DMS 273 (cell line): Measurements from ENCODE around the gene TRIM14.

Source experiments
- DNase-seq: peaks from one replicate; lab custom pipeline; 2025; ENCODE audit not compliant: unreplicated experiment; lab: John Stamatoyannopoulos, UW

The TRIM14 gene, protein sequence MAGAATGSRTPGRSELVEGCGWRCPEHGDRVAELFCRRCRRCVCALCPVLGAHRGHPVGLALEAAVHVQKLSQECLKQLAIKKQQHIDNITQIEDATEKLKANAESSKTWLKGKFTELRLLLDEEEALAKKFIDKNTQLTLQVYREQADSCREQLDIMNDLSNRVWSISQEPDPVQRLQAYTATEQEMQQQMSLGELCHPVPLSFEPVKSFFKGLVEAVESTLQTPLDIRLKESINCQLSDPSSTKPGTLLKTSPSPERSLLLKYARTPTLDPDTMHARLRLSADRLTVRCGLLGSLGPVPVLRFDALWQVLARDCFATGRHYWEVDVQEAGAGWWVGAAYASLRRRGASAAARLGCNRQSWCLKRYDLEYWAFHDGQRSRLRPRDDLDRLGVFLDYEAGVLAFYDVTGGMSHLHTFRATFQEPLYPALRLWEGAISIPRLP

DNA sequence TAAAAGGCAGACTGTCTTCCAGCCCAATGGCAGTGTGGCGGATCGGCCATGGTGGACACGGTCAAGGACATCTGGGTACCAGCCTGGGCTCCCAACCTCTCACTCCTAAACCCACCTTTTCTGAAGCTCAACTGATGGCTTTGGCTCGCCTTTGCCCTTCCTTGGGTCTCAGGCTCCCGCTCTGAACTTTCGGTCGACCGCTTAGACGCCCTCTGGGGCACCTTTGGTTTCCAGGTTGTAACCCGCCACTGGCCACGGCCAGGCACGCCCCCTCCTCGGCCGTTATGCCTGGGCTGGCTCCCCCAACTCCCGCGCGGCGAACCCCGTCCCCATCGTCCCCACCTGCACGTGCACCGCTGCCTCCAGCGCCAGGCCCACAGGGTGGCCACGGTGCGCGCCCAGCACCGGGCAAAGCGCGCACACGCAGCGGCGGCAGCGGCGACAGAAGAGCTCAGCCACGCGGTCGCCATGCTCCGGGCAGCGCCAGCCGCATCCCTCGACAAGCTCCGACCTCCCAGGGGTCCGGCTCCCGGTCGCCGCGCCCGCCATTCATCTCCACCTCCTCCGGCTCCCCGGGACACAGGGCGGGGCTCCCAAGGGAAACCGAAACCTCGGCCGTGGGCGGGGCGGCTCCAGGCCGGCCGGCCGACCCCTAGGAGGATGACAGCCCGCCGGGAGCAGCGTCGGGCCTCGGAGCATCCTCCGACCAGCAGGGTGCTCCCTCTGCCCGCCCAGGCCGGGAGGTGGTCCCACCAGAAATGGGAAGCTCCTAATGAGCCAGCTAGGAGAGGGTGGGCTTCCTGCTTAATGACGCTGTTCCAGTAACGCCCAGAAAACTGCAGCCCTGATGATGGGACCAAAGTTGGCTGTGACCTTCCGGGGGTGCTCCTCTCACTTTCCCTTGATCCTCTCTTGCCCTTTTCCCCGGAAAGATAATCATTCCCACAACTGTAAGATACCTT is at the start of gene TRIM14:
Gene TRIM14 (minus strand): TSS at position 583 of the 962 bp plus-strand sequence. CDS start 34 bp downstream, at position 549.
- DNase-seq: peak; percentile 82

DNA sequence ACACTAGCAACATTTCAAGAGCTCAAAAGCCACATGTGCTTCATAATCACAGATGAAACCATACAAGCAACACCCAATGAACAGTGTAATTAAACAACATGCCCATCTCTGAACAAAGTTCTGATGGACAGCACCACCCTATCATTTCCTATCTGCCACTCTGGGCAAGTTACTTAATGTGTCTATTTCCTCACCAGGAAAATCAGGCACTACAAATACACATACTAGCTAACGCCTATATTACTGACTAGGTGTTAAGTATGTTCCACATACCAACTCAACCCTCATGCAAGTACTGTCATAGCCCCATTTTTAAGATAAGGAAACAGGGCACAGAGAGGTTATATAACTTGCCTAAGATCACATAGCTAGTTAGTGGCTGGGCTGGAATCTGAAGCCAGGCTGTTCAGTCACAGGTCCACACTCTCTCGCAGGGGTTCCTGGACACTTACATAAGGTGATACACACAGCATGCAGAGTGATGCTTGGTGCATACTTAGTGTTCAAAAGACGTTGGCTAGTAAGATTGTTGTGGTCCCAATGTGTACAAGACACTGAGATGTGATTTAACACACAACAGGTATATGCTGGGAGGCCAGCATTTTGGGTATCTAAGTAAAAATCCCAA is 49.2 kb upstream of the TRIM14 start:
- no peak for DNase-seq

DNA sequence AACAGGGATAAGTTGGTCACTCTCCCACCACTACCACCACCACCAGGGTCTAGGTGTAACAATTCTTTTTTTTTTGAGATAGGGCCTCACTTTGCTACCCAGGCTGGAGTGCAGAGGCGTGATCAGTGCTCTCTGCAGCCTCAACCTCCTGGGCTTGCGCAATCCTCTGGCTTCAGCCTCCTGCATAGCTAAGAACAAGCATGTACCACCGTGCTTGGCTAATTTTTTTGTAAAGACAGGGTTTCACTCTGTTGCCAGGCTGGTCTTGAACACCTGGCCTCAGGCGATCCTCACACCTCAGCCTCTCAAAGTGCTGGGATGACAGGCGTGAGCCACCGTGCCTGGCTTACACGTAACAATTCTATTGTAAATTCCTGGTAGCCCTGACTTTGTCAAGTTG is 45.9 kb upstream of the TRIM14 start:
- DNase-seq: no peak

DNA sequence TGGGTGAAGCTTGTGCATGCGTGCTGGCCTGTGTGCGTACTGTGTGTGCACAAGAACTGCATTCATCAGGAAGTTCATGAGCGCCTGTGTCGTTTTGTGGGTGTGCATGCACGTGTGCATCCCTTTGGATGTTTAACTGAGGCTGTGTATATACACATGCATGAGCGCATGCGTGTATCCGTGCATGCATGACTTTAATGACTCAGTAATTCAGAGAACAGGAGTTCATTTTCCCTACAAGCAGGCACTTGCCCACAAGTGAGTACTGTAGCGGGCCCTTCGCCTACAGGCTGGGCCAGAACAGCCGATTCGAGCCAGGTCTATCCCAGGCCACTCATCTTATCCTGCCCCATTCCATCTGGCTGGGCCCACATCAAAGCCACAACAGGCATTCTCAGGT is 43.6 kb upstream of the TRIM14 start:
- DNase-seq: peak; percentile 15

DNA sequence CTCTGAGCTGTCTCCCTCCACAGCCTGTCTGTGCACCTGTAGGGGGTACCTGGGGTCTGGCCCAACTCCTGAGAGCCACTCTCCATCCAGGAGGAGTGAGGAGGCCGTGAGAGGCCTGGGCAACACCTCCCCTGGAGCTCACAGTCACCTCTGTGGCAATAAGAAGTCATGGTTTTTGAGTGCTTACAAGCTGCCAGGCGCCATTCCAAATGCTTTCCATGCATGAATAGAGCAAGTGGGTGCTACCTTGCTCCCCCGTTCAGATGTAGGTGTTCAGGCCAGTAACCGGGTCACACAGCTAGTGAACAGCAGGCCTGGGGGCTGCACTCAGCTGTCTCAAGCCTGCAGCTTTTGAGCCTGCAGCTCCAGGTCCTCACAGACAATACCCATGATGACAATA is 42.8 kb upstream of the TRIM14 start:
- no peak for DNase-seq

DNA sequence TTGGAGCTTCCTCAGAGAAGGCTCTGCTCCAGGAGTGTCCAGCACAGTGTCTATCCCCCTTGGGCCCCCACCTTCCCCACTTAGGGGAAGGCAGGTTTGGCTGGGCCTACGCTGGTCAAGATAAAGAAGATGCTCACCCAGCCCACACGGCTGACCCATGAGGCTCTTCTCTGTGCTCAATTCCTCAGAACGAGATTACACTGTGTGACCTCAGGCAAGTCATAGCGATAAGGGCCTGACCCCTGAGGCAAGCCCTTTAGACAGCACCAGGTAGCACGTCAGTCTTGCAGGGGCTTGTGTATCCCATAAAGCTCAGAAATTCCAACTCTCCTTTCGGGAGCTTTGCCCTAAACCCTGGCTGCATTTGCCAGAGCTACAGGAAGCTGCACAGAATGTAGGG is 40.8 kb upstream of the TRIM14 start:
- no peak for DNase-seq

DNA sequence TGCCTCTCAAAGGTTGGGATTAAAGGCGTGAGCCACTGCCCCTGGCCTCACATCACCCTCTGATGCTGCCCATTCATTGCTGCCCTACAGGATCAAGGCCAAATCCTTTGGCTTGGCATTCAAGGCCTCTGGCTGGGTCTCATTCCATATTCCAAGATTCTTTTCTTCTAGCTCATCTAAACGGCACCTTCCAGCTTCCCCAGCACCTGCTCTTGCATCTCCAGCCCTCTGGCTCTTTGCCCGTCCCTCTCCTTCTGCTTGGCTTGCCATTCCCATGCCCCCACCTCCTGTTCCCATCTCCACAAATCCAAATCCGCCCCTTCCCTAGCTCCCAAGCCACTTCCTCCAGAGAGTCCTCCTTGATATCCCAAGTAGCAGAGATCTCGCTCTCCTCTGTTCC is 40.3 kb upstream of the TRIM14 start:
- no peak for DNase-seq

DNA sequence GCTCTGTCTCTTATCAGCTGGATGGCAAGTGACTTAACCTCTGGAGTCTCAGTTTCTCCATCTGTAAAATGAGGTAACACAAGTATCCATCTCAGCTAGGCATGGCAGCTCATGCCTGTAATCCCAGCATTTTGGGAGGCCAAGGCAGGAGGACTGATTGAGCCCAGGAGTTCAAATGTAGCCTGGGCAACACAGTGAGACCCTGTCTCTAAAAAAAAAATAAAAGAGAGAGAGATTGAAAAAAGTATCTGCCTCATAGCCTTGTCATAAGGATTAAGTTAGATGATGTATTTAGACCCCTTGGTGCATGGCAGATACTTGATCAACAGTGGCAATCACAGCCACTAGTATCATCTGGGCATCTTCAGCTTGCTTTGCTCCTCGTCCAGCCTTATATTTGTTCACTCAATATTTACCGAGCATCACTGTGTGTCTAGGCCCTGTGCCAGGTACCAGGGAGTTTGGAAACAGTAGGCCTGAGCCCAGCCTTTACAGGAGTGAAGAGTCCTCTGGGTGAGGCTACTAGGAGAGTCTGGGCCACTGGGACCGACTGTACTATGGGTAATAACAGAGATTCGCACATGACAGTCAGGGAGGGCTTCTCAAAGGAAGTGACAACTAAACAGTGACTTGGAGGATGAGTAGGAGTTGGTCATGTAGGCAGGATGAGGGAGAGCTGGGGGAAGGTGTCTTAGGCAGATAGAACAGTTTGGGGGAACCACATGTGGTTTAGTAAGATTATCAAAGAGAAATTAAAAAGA is 39.2 kb upstream of the TRIM14 start:
- no peak for DNase-seq

DNA sequence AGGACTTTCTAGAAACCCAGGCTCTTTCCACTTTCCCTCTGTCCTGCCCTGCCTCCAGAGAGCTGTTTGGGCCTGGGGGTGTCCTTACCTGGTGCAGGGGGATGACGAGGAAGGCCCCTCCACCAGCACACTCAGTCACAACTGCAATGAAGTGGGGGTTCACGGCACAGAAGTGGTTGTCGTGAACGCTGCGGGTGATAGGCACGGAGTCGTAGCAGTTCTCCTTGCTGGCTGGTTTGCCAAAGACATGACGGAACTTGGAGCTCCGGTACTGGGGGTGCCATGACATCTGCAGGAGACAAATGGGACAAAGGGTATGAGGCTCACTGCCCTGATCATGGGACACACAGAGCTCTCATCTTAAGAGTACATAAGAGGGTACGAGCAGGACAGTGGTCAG is 38.4 kb upstream of the TRIM14 start:
- DNase-seq: no peak

DNA sequence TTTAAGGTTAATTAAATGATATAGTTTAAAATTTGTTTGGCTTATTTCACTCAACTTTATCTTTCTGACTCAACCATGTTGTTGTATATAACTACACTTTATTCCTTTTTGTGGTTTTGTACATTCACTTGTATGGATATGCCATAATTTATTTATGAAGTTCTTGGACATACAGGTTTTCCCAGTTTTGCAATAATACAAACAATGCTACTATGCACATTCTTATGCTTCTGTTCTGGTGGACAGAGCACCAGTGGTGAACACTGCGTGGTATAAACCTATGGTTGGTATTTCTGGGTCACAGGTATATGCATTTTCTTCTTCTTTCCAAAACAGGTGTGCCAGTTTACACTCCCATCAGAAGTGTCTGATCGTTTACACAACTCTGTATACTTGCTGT is 35.7 kb upstream of the TRIM14 start:
- DNase-seq: no peak

DNA sequence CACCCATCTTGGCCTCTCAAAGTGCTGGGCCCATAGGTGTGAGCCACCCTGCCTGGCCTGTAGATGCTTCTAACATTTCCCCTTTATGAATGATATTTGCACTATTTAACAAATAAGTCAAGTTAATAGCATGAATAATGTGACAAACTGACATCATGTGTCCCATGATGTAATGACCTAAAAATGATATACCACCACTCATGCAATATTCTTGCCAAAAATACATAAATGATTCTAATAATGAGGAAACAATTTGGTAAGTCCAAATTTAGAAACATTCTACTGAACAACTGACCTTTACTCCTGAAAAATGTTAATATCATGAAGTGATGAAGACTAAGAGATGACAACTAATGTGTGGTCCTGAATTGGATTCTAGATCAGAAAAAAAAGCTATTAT is 33.5 kb upstream of the TRIM14 start:
- no peak for DNase-seq

DNA sequence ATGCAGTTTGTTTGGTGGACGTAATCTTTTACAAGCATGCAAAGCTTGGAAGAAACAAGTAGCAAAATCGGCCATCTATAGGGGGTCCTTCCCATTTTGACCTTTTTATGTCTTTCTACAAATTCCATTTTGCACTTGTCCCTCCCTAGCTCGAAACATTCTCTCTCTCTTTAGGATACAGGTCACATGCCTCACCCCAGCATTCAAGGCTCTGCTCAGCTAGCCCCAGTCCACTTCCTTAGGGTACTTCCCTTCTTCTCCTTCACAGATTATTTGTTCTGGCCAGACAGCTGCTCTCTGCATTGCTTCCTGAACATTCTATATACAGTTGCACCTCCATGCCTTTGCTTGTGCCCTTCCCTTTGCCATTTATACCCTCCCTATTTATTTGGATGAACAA is 31.7 kb upstream of the TRIM14 start:
- DNase-seq: no peak

DNA sequence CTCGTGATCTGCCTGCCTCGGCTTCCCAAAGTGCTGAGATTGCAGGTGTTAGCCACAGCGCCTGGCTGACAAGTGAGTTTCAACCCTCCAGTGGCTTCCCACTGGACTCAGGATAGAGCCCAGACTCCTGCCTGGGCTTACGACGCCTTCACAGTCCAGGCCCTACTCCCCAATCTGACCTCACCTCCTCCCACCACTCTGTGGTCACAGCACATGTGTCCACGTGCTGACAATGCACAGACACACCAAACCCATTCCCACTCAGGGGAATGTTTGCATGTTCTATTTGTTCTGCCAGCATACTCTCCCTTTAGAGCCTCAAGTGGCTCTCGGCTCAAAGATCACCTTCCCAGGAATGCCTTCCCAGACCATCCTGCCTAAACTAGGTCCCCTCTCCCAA is 31.1 kb upstream of the TRIM14 start:
- no peak for DNase-seq

DNA sequence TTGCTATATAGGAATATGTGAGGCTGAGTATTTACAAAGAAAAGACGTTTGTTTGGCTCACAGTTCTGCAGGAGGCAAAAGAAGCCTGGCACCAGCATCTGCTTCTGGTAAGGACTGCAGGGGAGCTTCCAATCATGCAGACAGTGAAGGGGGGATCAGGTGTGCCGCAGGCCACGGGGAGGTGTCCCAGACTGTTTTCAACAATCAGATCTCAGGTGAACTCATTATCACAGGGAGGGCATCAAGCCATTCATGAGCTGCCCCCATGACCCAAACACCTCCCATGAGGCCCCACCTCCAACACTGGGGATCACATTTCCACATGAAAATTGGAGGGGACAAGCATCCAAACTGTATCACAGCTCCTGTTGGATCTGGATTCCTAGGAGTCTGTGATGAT is 30.4 kb upstream of the TRIM14 start:
- no peak for DNase-seq

DNA sequence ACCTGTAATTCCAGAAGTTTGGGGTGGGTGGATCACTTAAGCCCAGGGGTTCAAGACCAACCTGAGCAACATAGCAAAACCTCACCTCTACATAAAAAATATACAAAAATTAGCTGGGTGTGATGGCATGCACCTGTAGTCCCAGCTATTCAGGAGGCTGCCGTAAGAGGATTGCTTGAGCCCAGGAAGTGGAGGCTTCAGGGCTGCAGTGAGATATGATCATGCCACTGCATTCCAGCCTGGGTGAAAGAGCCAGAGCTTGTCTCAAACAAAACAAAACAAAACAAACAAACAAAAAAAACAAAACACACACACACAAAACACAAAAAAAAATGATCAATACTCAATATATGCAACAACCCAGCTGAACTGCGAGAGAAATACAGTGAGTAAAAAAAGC is 29.5 kb upstream of the TRIM14 start:
- DNase-seq: no peak

DNA sequence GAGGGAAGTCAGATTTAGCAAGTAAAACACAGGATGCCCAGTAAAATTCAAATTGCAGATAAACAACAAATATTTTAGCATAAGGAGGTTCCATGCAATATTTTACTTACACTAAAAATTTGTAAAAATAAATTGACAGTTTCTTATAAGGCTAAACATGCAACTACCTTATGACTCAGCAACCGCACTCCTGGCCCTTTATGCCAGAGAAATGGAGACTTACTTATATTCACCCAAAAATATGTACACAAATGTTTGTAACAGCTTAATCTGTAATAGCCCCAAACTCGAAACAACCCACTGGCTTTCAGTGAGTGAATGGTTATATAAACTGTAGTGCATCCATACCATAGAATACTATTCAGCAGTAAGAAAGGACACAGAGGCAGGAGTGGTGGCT is 28.6 kb upstream of the TRIM14 start:
- no peak for DNase-seq

DNA sequence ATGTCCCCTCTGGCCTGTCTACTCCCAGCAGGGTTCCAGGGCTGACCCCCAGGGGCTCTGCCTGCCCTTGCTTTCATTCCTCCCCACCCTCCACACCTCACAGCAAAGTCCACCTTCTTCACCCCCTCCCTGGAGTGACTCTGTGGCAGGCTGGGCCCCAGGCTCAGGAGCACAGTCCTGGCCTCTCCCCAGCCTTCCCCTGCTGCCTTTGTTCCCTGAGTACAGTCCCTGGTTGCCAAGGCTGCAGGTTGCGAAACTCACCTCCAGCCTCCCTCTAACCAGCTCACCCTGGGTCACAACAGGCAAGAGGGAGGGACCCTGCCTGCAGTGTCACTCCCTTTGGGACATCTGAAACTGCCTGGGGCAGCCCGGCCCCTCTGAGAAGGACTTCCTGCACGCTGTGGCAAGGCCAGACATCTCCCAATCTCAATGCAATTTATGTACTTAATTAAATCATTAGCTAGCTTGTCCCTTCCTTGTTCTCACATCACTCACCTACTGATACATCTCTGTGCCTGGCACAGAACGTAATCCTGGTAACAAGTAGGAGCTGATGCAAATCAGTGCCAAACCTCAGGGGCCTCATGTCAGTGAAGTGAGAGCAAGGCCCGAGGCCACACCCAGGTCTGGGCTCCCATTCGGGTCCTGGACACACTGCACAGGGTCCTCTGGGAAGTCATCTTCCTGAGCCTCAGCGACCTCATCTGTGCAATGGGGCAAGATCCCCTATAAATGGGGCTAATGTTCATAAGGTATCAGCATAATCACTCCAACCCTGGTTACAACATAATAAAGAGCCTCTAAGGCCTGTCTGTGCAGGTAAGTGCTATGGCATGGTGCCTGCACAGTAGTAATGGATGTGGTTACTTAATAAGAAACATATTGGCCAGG is 27.3 kb upstream of the TRIM14 start:
- peak; percentile 11 for DNase-seq

DNA sequence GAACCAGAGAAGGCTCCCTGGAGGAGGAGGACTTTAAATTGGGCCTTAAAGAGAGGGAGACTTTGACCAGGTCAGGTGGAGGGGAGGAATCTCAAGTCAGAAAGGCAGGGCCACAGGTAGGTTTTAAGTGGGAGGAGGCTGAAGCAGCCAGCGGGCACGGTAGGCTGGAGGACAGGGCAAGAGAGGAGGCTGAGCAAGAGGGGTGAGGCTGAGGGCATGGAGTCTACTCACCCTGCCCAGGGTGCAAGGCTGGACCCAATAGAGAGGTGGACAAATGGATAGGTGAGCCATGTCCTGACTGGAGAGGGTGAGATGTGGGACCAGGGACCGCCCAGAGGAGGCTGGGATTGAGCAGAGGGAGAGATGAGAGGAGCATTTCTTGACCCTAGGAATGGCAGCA is 25.6 kb upstream of the TRIM14 start:
- no peak for DNase-seq

DNA sequence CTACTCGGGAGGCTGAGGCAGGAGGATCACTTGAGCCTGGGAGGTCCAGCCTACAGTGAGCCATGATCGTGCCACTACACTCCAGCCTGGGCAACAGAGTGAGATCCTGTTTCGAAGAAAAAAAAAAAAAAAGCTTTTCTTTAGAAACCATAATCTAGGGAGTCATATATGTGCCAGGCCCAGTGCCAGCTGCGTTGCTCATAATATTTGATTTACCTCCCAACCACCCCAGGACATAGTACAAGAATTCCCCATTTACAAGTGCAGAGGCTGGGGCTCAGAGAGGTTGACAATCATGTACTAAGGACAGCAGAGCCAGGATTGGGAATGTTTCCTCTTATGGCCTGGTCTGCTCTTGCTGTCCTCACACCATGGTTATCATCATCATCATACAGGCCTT is 25.1 kb upstream of the TRIM14 start:
- no peak for DNase-seq

DNA sequence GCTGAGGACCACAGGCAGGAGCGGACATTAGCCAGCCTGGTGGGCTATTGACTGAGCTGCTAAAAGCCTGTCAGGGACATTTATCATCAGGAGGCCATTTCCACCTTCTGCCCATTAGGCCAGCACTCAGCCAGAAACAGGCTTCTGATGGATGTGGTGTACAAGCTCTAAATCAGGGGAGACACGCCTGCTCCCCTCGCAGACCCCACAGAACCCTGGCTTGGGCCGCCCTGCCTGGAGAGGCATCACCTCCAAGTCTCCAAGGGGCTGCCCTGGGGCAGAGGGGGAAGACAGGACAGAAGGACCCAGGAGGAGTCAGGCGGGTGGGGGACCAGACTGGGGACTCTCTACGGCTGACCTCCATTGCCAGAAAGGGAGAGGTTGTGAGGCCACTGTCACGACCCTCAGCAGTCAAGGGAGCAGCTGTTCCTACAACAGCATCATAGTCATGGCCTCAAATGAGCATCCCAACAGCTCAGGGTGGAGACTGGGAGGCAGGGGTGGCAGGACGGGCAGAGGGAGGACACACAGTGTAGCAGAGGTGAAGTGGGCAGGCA is 24.0 kb upstream of the TRIM14 start:
- DNase-seq: no peak
